Neural progenitor cell (in vitro differentiated cells): ENCODE results near the gene IL12B. TPM values are rescaled to one million over a fixed set of nuclear protein-coding genes. Genes with fewer than 3 reads are reported as not detected.

Experiments used
- DNase-seq: peaks from one replicate; pipeline ENCODE4 v3.0.0-alpha.2; 2016; ENCODE audit warnings: low spot score
- H2AFZ ChIP-seq: fragments of 200-600 bp; sonication (generic); replicated peaks from 2 replicates; pipeline ENCODE4 v1.6.1; 2016; ENCODE audit warnings: antibody characterized with exemption
- H3F3A ChIP-seq: fragments of 200-600 bp; sonication (generic); 2 replicates; pipeline ENCODE4 v1.6.1; 2016; ENCODE audit warnings: antibody characterized with exemption, low read depth
- H3K27ac ChIP-seq: fragments of 200-600 bp; sonication (generic); 2 replicates; pipeline ENCODE4 v1.5.1; 2016; ENCODE audit warnings: mild to moderate bottlenecking
- H3K27me3 ChIP-seq: fragments of 200-600 bp; sonication (generic); 2 replicates; pipeline ENCODE4 v1.6.1; 2016; ENCODE audit warnings: mild to moderate bottlenecking, moderate library complexity
- H3K36me3 ChIP-seq: fragments of 200-600 bp; sonication (generic); 2 replicates; pipeline ENCODE4 v1.5.1; 2016
- H3K4me1 ChIP-seq: fragments of 200-600 bp; sonication (generic); 2 replicates; pipeline ENCODE4 v1.6.1; 2016; ENCODE audit warnings: mixed run types
- H3K4me2 ChIP-seq: fragments of 200-600 bp; sonication (generic); 2 replicates; pipeline ENCODE4 v1.6.1; 2016
- H3K4me3 ChIP-seq: fragments of 200-600 bp; sonication (generic); 2 replicates; pipeline ENCODE4 v1.5.1; 2016
- H3K79me2 ChIP-seq: fragments of 200-600 bp; sonication (generic); 2 replicates; pipeline ENCODE4 v1.6.1; 2016; ENCODE audit warnings: low read depth
- H3K9ac ChIP-seq: fragments of 200-600 bp; sonication (generic); 2 replicates; pipeline ENCODE4 v1.6.1; 2016
- H3K9me3 ChIP-seq: fragments of 200-600 bp; sonication (generic); 2 replicates; pipeline ENCODE4 v1.5.1; 2016; ENCODE audit warnings: low read depth
- H4K20me1 ChIP-seq: fragments of 200-600 bp; sonication (generic); 2 replicates; pipeline ENCODE4 v1.6.1; 2016; ENCODE audit warnings: low read depth
- H3K27ac Mint-ChIP-seq: 3 replicates; pipeline ENCODE4 v1.8.0; 2021; ENCODE audit warnings: mixed read lengths
- H3K27me3 Mint-ChIP-seq: 2 replicates; pipeline ENCODE4 v1.8.0; 2022; ENCODE audit warnings: low read depth, mild to moderate bottlenecking, inconsistent platforms, moderate library complexity, mixed read lengths; ENCODE audit not compliant: insufficient read depth
- H3K36me3 Mint-ChIP-seq: 3 replicates; pipeline ENCODE4 v1.8.0; 2021; ENCODE audit warnings: mixed read lengths
- H3K4me1 Mint-ChIP-seq: 3 replicates; pipeline ENCODE4 v1.8.0; 2021; ENCODE audit warnings: mixed read lengths
- H3K4me3 Mint-ChIP-seq: 3 replicates; pipeline ENCODE4 v1.8.0; 2021; ENCODE audit warnings: mild to moderate bottlenecking, moderate library complexity, mixed read lengths
- H3K9me3 Mint-ChIP-seq: 3 replicates; pipeline ENCODE4 v1.8.0; 2020; ENCODE audit warnings: mixed read lengths
- CTCF ChIP-seq: fragments of 200-600 bp; sonication (generic); IDR thresholded peaks from 2 replicates; pipeline ENCODE4 v1.5.1; 2017; ENCODE audit warnings: antibody characterized with exemption, mild to moderate bottlenecking
- EZH2 ChIP-seq: fragments of 200-600 bp; sonication (generic); IDR thresholded peaks from 2 replicates; pipeline ENCODE4 v1.6.1; 2017; ENCODE audit warnings: antibody characterized with exemption, mild to moderate bottlenecking, moderate library complexity
- EZH2phosphoT487 ChIP-seq: fragments of 200-600 bp; sonication (generic); IDR thresholded peaks from 2 replicates; pipeline ENCODE4 v1.6.1; 2017; ENCODE audit warnings: antibody characterized with exemption
- total RNA-seq: library from RNA; depleted of rRNA; stranded (reverse); fragments of >200 nt; gene quantifications from 2 replicates; pipeline ENCODE4 v1.2.3, GENCODE V29; 2015; ENCODE audit warnings: low replicate concordance

The IL12B gene
- total RNA-seq, 1 donor from 2014 or later: not detected

GRCh38 chr5:159294921-159295320 is 35.4 kb downstream of the IL12B start:
- H3K36me3 Mint-ChIP-seq: no peaks in the 10 kb centered on the region
- no peaks in the 10 kb centered on the region for H3K36me3 ChIP-seq
- no peak overlapping the region for H3K4me3 Mint-ChIP-seq
- H3K9ac ChIP-seq: no peak overlapping the region
- H3K4me1 ChIP-seq: no peaks in the 10 kb centered on the region
- no peaks in the 10 kb centered on the region for H3K27me3 ChIP-seq
- H3K27ac Mint-ChIP-seq: no peak overlapping the region
- DNase-seq: no peak
- H3F3A ChIP-seq: no peaks in the 10 kb centered on the region
- H3K4me3 ChIP-seq: no peak overlapping the region
- H4K20me1 ChIP-seq: no peaks in the 10 kb centered on the region
- no peaks in the 10 kb centered on the region for H3K4me1 Mint-ChIP-seq
- peaks cover 22% of the 10 kb centered on the region for H3K9me3 Mint-ChIP-seq
- H3K27ac ChIP-seq: no peak overlapping the region
- no peaks in the 10 kb centered on the region for H3K27me3 Mint-ChIP-seq
- no peaks in the 10 kb centered on the region for H3K9me3 ChIP-seq
- H3K79me2 ChIP-seq: no peaks in the 10 kb centered on the region
- H2AFZ ChIP-seq: no peak overlapping the region
- no peak overlapping the region for H3K4me2 ChIP-seq
- no peak for TF ChIP-seq CTCF

- no peaks in the 10 kb centered on the region for H3K36me3 ChIP-seq
- DNase-seq: no peak
- no peak overlapping the region for H3K9ac ChIP-seq
- no peak overlapping the region for H3K4me2 ChIP-seq
- H4K20me1 ChIP-seq: no peaks in the 10 kb centered on the region
- H3K4me1 Mint-ChIP-seq: no peaks in the 10 kb centered on the region
- no peak overlapping the region for H3K27ac ChIP-seq
- H3K9me3 Mint-ChIP-seq: peaks cover 2% of the 10 kb centered on the region
- TF ChIP-seq EZH2phosphoT487: no peak
- TF ChIP-seq EZH2: no peak
- TF ChIP-seq CTCF: no peak
- H3K27ac Mint-ChIP-seq: no peak overlapping the region
- no peaks in the 10 kb centered on the region for H3K79me2 ChIP-seq
- no peaks in the 10 kb centered on the region for H3K36me3 Mint-ChIP-seq
- no peaks in the 10 kb centered on the region for H3K27me3 ChIP-seq
- no peak overlapping the region for H2AFZ ChIP-seq
- no peaks in the 10 kb centered on the region for H3K4me1 ChIP-seq
- no peak overlapping the region for H3K4me3 Mint-ChIP-seq
- no peaks in the 10 kb centered on the region for H3F3A ChIP-seq
- H3K9me3 ChIP-seq: no peaks in the 10 kb centered on the region
- no peak overlapping the region for H3K4me3 ChIP-seq
- H3K27me3 Mint-ChIP-seq: no peaks in the 10 kb centered on the region
Observed at GRCh38 chr5:159290741-159291140, 39.5 kb downstream of the IL12B start.

- no peaks in the 10 kb centered on the region for H3K36me3 Mint-ChIP-seq
- Histone ChIP-seq H3K36me3 (peaks cover 12% of the 10 kb centered on the region), H3K9me3 (no peaks in the 10 kb centered on the region), H2AFZ (no peak overlapping the region), H3K9ac (no peak overlapping the region), H3K4me2 (no peak overlapping the region), H3K27ac (no peak overlapping the region), H3K4me3 (no peak overlapping the region), H4K20me1 (no peaks in the 10 kb centered on the region), H3K79me2 (no peaks in the 10 kb centered on the region), H3K4me1 (no peaks in the 10 kb centered on the region), H3K27me3 (no peaks in the 10 kb centered on the region), H3F3A (peaks cover 8% of the 10 kb centered on the region)
- TF ChIP-seq EZH2 (no peak), EZH2phosphoT487 (no peak), CTCF (peak; percentile 61)
- no peaks in the 10 kb centered on the region for H3K27me3 Mint-ChIP-seq
- no peak overlapping the region for H3K4me3 Mint-ChIP-seq
- no peak overlapping the region for H3K27ac Mint-ChIP-seq
- H3K4me1 Mint-ChIP-seq: no peaks in the 10 kb centered on the region
- H3K9me3 Mint-ChIP-seq: peaks cover 2% of the 10 kb centered on the region
- peak; percentile 60 for DNase-seq
Observed at GRCh38 chr5:159286420-159287035, 43.8 kb downstream of the IL12B start.
